K562 (cell line): ENCODE results near the gene CFAP126. TPM values are rescaled to one million over a fixed set of nuclear protein-coding genes. Genes with fewer than 3 reads are reported as not detected.

ENCODE experiments used
- ARID2 ChIP-seq: fragments of 450-650 bp; IDR thresholded peaks from 2 replicates; pipeline ENCODE4 v1.6.1; 2017; ENCODE audit warnings: antibody characterized with exemption, mild to moderate bottlenecking
- CCNT2 ChIP-seq: IDR thresholded peaks from 2 replicates; pipeline ENCODE4 v1.6.1; 2011; ENCODE audit warnings: borderline replicate concordance, low read depth, mild to moderate bottlenecking, moderate library complexity, mixed read lengths, low read length; ENCODE audit not compliant: insufficient read length; ENCODE audit errors: extremely low read depth
- E4F1 ChIP-seq: fragments of 250-450 bp; sonication (Bioruptor Pico); IDR thresholded peaks from 2 replicates; pipeline ENCODE4 v1.5.0; 2021; ENCODE audit warnings: mild to moderate bottlenecking, borderline replicate concordance
- GTF2E2 ChIP-seq: fragments of 200-800 bp; sonication (Bioruptor generic); IDR thresholded peaks from 2 replicates; pipeline ENCODE4 v1.6.1; 2016; ENCODE audit warnings: missing genetic modification characterization, missing compliant biosample characterization
- IFI16 ChIP-seq: fragments of 250-450 bp; sonication (Bioruptor Pico); IDR thresholded peaks from 2 replicates; pipeline ENCODE4 v2.1.2; 2022; ENCODE audit warnings: mild to moderate bottlenecking, inconsistent platforms
- KAT7 ChIP-seq: sonication (generic); formaldehyde crosslinking; IDR thresholded peaks from 2 replicates; pipeline ENCODE4 v1.8.0; 2022; ENCODE audit warnings: missing genetic modification reagents, mild to moderate bottlenecking, borderline replicate concordance
- MEIS2 ChIP-seq: fragments of 450-650 bp; IDR thresholded peaks from 2 replicates; pipeline ENCODE4 v1.6.1; 2014; ENCODE audit warnings: mild to moderate bottlenecking; ENCODE audit not compliant: partially characterized antibody
- NFE2 ChIP-seq: IDR thresholded peaks from 2 replicates; pipeline ENCODE4 v1.6.1; 2014; ENCODE audit warnings: antibody characterized with exemption, low read depth
- NFIX ChIP-seq: fragments of 250-450 bp; sonication (Bioruptor Pico); IDR thresholded peaks from 2 replicates; pipeline ENCODE4 v1.4.0; 2020; ENCODE audit warnings: low read depth, mild to moderate bottlenecking, moderate library complexity
- RFX1 ChIP-seq: fragments of 450-650 bp; IDR thresholded peaks from 2 replicates; pipeline ENCODE4 v1.6.1; 2016; ENCODE audit warnings: mild to moderate bottlenecking, moderate library complexity
- SMARCA4 ChIP-seq: fragments of 450-650 bp; IDR thresholded peaks from 2 replicates; pipeline ENCODE4 v1.6.1; 2016
- SRF ChIP-seq, 2 experiments: fragments of 250-450, 450-650 bp in 1 of 2; sonication (Bioruptor Pico) in 1 of 2; sonication (generic) in 1 of 2; formaldehyde crosslinking; IDR thresholded peaks; 2 replicates each; pipeline versions ENCODE4 v1.5.0 to v1.5.1; 2020 to 2022; ENCODE audit warnings: mild to moderate bottlenecking in 1 of 2, missing genetic modification reagents in 1 of 2
- SRSF1 ChIP-seq: fragments of 200-400 bp; formaldehyde crosslinking; IDR thresholded peaks from 2 replicates; pipeline ENCODE4 v1.6.1; 2017; ENCODE audit warnings: mild to moderate bottlenecking, low read depth, low read length, moderate library complexity
- TFE3 ChIP-seq: fragments of 450-650 bp; formaldehyde crosslinking; IDR thresholded peaks from 2 replicates; pipeline ENCODE4 v1.4.0; 2020; ENCODE audit warnings: mild to moderate bottlenecking, mixed read lengths
- TSHZ1 ChIP-seq: fragments of 250-450 bp; sonication (Bioruptor Pico); IDR thresholded peaks from 2 replicates; pipeline ENCODE4 v1.4.0; 2020; ENCODE audit warnings: mild to moderate bottlenecking, moderate library complexity
- WHSC1 ChIP-seq: IDR thresholded peaks from one replicate; pipeline ENCODE4 v1.6.1; 2012; ENCODE audit warnings: low read length, control low read depth, inconsistent platforms
- XRCC5 ChIP-seq: fragments of 200-400 bp; formaldehyde crosslinking; IDR thresholded peaks from 2 replicates; pipeline ENCODE4 v1.6.1; 2017; ENCODE audit warnings: low read depth, mild to moderate bottlenecking, low read length
- ZKSCAN8 ChIP-seq: fragments of 200-800 bp; sonication (Bioruptor generic); IDR thresholded peaks from 2 replicates; pipeline ENCODE4 v1.6.1; 2016; ENCODE audit warnings: missing genetic modification characterization, missing compliant biosample characterization
- ZNF41 ChIP-seq: fragments of 250-450 bp; sonication (Bioruptor Pico); conservative IDR thresholded peaks from 2 replicates; pipeline ENCODE4 v1.4.0; 2020; ENCODE audit warnings: mild to moderate bottlenecking
- ZNF507 ChIP-seq: conservative IDR thresholded peaks from 2 replicates; pipeline ENCODE4 v1.6.1; 2017; ENCODE audit warnings: missing genetic modification characterization, missing compliant biosample characterization
- ZNF77 ChIP-seq: fragments of 250-450 bp; sonication (Bioruptor Pico); IDR thresholded peaks from 2 replicates; pipeline ENCODE4 v1.5.0; 2020
- polyA plus RNA-seq, 8 experiments: library from polyadenylated mRNA; depleted of rRNA in 4 of 8; stranded (reverse) in 5 of 8; unstranded in 3 of 8; fragments of >200 nt; fragmentation: Nextera tagmentation in 2 of 8; fragmentation: Illumina TruSeq in 1 of 8; extraction: Ambion mirVana in 2 of 8; extraction: Trizol in 1 of 8; gene quantifications; 2 replicates each; pipeline versions ENCODE4 v1.2.1 to v1.2.3, GENCODE V29; 2011 to 2014; ENCODE audit warnings: inconsistent platforms in 1 of 8, missing spikeins in 1 of 8
- total RNA-seq, 7 experiments: library from RNA; depleted of rRNA in 6 of 7; stranded (reverse); fragments of >200 nt in 6 of 7; fragmentation: Illumina TruSeq in 2 of 7; extraction: Trizol in 2 of 7; gene quantifications; 2 replicates each; pipeline versions ENCODE4 v1.2.1 to v1.2.3, GENCODE V29; 2011 to 2021; ENCODE audit warnings: low replicate concordance in 1 of 7

The CFAP126 gene
- total and polyA plus RNA-seq, 9 of the 15 experiments (the other 6 are each of a cell fraction or from before 2014, with no cell fraction given), result not detected

- TF ChIP-seq ZKSCAN8 (CRISPR knock-in tag) (no peak), ZNF77 (CRISPR knock-in tag) (no peak), ZNF41 (CRISPR knock-in tag) (no peak), SMARCA4 (0 out of 2 replicates have a peak, but pooled peaks have one; percentile 21), ZNF507 (tag) (no peak), IFI16 (CRISPR knock-in tag) (no peak), GTF2E2 (tag) (no peak), XRCC5 (no peak), CCNT2 (no peak), WHSC1 (no peak), NFIX (CRISPR knock-in tag) (no peak), ARID2 (no peak), RFX1 (no peak), NFE2 (peak; percentile 30; the same call in 1 of the 2 replicates), E4F1 (CRISPR knock-in tag) (no peak), TSHZ1 (CRISPR knock-in tag) (no peak), KAT7 (CRISPR knock-in tag) (no peak), TFE3 (no peak), SRSF1 (no peak), MEIS2 (peak; percentile 29), SRF (CRISPR knock-in tag; IDR thresholded peaks at IDR 0.05) (peak in 1 of 2 experiments; percentile 82; a peak in 2 of 4 replicates)
Measured at GRCh38 chr1:161389691-161390558, 22.2 kb upstream of the CFAP126 start (continued).
